Measurements from ENCODE around the gene GOLGA3. TPM values are rescaled to one million over a fixed set of nuclear protein-coding genes. Genes with fewer than 3 reads are reported as not detected.
A peak's percentile ranks its signal among the peaks of the same experiment; 100 is the strongest.

Gene GOLGA3
- total and polyA plus RNA-seq, 9 of the 15 experiments (the other 6 are each of a cell fraction or from before 2014, with no cell fraction given): 1.9 to 48.1 (median 18.4) TPM

GRCh38 chr12:132828706-132829534 is at the start of gene GOLGA3 (continued):
- TF ChIP-seq, protein P1, sequence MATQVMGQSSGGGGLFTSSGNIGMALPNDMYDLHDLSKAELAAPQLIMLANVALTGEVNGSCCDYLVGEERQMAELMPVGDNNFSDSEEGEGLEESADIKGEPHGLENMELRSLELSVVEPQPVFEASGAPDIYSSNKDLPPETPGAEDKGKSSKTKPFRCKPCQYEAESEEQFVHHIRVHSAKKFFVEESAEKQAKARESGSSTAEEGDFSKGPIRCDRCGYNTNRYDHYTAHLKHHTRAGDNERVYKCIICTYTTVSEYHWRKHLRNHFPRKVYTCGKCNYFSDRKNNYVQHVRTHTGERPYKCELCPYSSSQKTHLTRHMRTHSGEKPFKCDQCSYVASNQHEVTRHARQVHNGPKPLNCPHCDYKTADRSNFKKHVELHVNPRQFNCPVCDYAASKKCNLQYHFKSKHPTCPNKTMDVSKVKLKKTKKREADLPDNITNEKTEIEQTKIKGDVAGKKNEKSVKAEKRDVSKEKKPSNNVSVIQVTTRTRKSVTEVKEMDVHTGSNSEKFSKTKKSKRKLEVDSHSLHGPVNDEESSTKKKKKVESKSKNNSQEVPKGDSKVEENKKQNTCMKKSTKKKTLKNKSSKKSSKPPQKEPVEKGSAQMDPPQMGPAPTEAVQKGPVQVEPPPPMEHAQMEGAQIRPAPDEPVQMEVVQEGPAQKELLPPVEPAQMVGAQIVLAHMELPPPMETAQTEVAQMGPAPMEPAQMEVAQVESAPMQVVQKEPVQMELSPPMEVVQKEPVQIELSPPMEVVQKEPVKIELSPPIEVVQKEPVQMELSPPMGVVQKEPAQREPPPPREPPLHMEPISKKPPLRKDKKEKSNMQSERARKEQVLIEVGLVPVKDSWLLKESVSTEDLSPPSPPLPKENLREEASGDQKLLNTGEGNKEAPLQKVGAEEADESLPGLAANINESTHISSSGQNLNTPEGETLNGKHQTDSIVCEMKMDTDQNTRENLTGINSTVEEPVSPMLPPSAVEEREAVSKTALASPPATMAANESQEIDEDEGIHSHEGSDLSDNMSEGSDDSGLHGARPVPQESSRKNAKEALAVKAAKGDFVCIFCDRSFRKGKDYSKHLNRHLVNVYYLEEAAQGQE (IDR thresholded peaks at IDR 0.05; ENCODE audit: borderline replicate concordance): no peak
- TF ChIP-seq, protein P1 (CRISPR knock-in tag; IDR thresholded peaks at IDR 0.05; ENCODE audit: low read depth): peak; percentile 72; the same call in 1 of the 2 replicates
- TF ChIP-seq MCM7 (IDR thresholded peaks at IDR 0.05) (no peak), FIP1L1 (IDR thresholded peaks at IDR 0.05; ENCODE audit: low read depth, low read length, poor library complexity, severe bottlenecking) (no peak), NBN (IDR thresholded peaks at IDR 0.05; ENCODE audit: low read depth) (peak; percentile 77), ETV5 (CRISPR knock-in tag; IDR thresholded peaks at IDR 0.05; ENCODE audit: low read depth) (peak; percentile 95), POLR2A (conservative IDR thresholded peaks at IDR 0.05) (peak; percentile 56; the same call in 1 of the 2 replicates), TCF3 (CRISPR knock-in tag; IDR thresholded peaks at IDR 0.05) (no peak; the same call in none of the 2 replicates), VEZF1 (CRISPR knock-in tag; IDR thresholded peaks at IDR 0.05) (peak; percentile 76), KDM2B (CRISPR knock-in tag; IDR thresholded peaks at IDR 0.05) (peak; percentile 88; the same call in 1 of the 2 replicates), KLF13 (tag; IDR thresholded peaks at IDR 0.05; ENCODE audit: borderline replicate concordance, low read depth) (peak; percentile 100), POLR2G (IDR thresholded peaks at IDR 0.05; ENCODE audit: low read depth, low read length) (peak; percentile 85)
- TF ChIP-seq, protein P2, sequence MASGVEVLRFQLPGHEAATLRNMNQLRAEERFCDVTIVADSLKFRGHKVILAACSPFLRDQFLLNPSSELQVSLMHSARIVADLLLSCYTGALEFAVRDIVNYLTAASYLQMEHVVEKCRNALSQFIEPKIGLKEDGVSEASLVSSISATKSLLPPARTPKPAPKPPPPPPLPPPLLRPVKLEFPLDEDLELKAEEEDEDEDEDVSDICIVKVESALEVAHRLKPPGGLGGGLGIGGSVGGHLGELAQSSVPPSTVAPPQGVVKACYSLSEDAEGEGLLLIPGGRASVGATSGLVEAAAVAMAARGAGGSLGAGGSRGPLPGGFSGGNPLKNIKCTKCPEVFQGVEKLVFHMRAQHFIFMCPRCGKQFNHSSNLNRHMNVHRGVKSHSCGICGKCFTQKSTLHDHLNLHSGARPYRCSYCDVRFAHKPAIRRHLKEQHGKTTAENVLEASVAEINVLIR (CRISPR knock-in tag; IDR thresholded peaks at IDR 0.05): peak; percentile 76
- TF ChIP-seq, protein P3, sequence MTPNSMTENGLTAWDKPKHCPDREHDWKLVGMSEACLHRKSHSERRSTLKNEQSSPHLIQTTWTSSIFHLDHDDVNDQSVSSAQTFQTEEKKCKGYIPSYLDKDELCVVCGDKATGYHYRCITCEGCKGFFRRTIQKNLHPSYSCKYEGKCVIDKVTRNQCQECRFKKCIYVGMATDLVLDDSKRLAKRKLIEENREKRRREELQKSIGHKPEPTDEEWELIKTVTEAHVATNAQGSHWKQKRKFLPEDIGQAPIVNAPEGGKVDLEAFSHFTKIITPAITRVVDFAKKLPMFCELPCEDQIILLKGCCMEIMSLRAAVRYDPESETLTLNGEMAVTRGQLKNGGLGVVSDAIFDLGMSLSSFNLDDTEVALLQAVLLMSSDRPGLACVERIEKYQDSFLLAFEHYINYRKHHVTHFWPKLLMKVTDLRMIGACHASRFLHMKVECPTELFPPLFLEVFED (CRISPR knock-in tag; conservative IDR thresholded peaks at IDR 0.05): 0 out of 2 replicates have a peak, but pooled peaks have one; percentile 74
- TF ChIP-seq, protein P4, sequence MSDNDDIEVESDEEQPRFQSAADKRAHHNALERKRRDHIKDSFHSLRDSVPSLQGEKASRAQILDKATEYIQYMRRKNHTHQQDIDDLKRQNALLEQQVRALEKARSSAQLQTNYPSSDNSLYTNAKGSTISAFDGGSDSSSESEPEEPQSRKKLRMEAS (CRISPR knock-in tag; IDR thresholded peaks at IDR 0.05): peak; percentile 60; the same call in 1 of the 2 replicates
